RWPE2 (cell line): ENCODE results near the gene SENP7.

Experiments used
- ATAC-seq: fragments of 200-7000 bp; cut with Tn5 transposase; 3 replicates; pipeline ENCODE4 v1.9.1; 2021; ENCODE audit warnings: low read depth
- DNase-seq: peaks from one replicate; pipeline ENCODE4 v3.0.0-alpha.2; 2020; ENCODE audit warnings: low spot score
- H3K27ac ChIP-seq: fragments of 450-650 bp; 2 replicates; pipeline ENCODE4 v1.5.1; 2017; ENCODE audit warnings: mild to moderate bottlenecking; ENCODE audit not compliant: poor library complexity, severe bottlenecking
- H3K27me3 ChIP-seq: fragments of 250-450 bp; sonication (Bioruptor Pico); 2 replicates; pipeline ENCODE4 v1.5.1; 2021; ENCODE audit warnings: mild to moderate bottlenecking, moderate library complexity; ENCODE audit not compliant: insufficient read depth, poor library complexity, severe bottlenecking
- H3K36me3 ChIP-seq: fragments of 250-450 bp; sonication (Bioruptor Pico); 2 replicates; pipeline ENCODE4 v1.5.1; 2020; ENCODE audit warnings: low read depth, mild to moderate bottlenecking, moderate library complexity
- H3K4me1 ChIP-seq: fragments of 250-450 bp; sonication (Bioruptor Pico); 2 replicates; pipeline ENCODE4 v1.5.1; 2021; ENCODE audit warnings: mild to moderate bottlenecking, moderate library complexity; ENCODE audit not compliant: insufficient read depth, poor library complexity, severe bottlenecking
- H3K4me3 ChIP-seq: fragments of 250-450 bp; sonication (Bioruptor Pico); 2 replicates; pipeline ENCODE4 v1.5.1; 2021; ENCODE audit warnings: mild to moderate bottlenecking, moderate library complexity; ENCODE audit not compliant: severe bottlenecking
- H3K9me3 ChIP-seq: fragments of 250-450 bp; sonication (Bioruptor Pico); 2 replicates; pipeline ENCODE4 v1.5.1; 2021; ENCODE audit warnings: mild to moderate bottlenecking, moderate library complexity; ENCODE audit not compliant: severe bottlenecking
- TF ChIP-seq, protein P1 (sequence below): fragments of 450-650 bp; IDR thresholded peaks from one replicate; pipeline ENCODE4 v1.5.1; 2017; ENCODE audit warnings: mild to moderate bottlenecking, moderate library complexity; ENCODE audit not compliant: poor library complexity, severe bottlenecking

SENP7 gene

DNA sequence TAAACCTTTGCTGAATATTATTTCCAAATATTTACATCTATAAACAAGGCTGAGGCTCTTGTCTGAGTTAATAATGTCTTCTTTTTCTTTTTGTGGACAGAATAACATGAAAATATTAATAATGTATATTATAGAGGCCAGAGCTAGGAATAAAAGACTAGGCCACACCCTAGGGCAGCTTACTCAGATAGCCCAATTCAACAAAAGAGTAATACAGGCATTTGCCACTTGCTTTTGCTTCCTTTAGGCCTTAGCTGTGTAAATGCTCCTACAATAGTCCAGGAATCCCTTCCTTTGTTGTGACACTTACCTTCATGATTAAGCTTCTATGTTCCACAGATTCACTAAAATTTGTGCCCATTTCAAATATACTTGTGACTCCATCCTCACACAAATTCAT, 209.2 kb downstream of the SENP7 start:
- H3K27ac ChIP-seq = no peak overlapping the region
- no peak for ATAC-seq
- TF ChIP-seq, protein P1, sequence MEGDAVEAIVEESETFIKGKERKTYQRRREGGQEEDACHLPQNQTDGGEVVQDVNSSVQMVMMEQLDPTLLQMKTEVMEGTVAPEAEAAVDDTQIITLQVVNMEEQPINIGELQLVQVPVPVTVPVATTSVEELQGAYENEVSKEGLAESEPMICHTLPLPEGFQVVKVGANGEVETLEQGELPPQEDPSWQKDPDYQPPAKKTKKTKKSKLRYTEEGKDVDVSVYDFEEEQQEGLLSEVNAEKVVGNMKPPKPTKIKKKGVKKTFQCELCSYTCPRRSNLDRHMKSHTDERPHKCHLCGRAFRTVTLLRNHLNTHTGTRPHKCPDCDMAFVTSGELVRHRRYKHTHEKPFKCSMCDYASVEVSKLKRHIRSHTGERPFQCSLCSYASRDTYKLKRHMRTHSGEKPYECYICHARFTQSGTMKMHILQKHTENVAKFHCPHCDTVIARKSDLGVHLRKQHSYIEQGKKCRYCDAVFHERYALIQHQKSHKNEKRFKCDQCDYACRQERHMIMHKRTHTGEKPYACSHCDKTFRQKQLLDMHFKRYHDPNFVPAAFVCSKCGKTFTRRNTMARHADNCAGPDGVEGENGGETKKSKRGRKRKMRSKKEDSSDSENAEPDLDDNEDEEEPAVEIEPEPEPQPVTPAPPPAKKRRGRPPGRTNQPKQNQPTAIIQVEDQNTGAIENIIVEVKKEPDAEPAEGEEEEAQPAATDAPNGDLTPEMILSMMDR = no peak

DNA sequence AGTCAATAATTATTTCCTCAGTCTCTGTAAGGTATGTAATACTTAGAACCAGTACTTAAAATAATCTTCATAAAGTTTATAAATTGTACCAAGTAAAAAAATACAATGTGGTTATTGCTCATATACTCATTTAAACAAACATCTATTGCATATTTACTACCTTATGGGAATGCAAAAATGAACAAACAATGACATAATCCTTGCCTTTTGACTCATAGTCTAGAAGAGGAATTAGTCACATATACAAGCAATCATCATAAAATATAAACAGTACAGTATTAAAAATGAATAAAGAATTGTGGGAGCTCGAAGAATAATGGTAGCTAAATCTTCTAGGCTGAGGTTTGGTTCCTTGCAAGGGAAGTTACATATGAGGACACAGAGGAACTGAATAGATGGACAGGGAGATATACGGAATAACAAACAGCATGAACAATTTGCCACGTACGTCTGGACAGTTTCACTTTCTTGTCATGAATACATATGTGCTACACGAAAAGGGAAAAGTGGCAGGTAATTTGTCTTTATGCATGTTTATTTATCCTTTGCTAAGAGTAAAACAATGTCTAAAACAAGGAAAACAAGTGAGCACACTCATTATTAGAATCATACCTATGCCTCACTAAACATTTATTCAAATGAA, 209.8 kb downstream of the SENP7 start:
- no peaks in the 10 kb centered on the region for H3K27me3 ChIP-seq
- no peak overlapping the region for H3K4me3 ChIP-seq
- peak; percentile 61; the same call in 2 of the 3 replicates for ATAC-seq
- no peaks in the 10 kb centered on the region for H3K36me3 ChIP-seq
- no peak overlapping the region for H3K27ac ChIP-seq
- DNase-seq = no peak
- H3K9me3 ChIP-seq = no peaks in the 10 kb centered on the region
- H3K4me1 ChIP-seq = peaks cover 4% of the 10 kb centered on the region
- TF ChIP-seq, protein P1 = no peak

More for the DNA sequence above, 209.2 kb downstream of the SENP7 start:
- no peak overlapping the region for H3K4me3 ChIP-seq
- H3K36me3 ChIP-seq = no peaks in the 10 kb centered on the region
- H3K4me1 ChIP-seq = peaks cover 4% of the 10 kb centered on the region
- DNase-seq = no peak
- peaks cover 2% of the 10 kb centered on the region for H3K9me3 ChIP-seq
- no peaks in the 10 kb centered on the region for H3K27me3 ChIP-seq

DNA sequence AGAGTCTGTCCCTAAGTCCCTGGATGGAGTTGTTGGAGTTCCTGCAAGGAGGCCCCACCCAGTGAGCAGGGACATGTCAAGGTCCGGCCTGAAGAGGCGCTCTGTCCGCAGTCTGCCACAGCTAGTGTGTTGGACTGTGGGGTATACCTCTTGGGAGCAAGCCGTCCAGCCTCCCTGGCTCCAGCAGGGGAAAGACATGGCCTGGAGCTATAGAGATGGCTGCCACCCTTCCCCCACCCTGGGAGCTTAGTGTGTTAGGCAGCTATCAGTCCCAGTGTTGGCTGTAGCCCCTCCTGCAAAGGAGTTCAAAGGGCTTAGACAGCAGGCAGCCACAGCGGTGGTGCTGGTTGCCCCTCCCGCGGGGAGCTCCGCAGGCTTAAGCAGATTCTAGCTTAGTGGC, 212.9 kb downstream of the SENP7 start:
- Histone ChIP-seq H3K27me3 (no peaks in the 10 kb centered on the region), H3K4me1 (peaks cover 4% of the 10 kb centered on the region), H3K9me3 (no peaks in the 10 kb centered on the region), H3K36me3 (no peaks in the 10 kb centered on the region), H3K27ac (no peak overlapping the region), H3K4me3 (no peak overlapping the region)
- DNase-seq = no peak
- ATAC-seq = no peak
- TF ChIP-seq, protein P1 = no peak

DNA sequence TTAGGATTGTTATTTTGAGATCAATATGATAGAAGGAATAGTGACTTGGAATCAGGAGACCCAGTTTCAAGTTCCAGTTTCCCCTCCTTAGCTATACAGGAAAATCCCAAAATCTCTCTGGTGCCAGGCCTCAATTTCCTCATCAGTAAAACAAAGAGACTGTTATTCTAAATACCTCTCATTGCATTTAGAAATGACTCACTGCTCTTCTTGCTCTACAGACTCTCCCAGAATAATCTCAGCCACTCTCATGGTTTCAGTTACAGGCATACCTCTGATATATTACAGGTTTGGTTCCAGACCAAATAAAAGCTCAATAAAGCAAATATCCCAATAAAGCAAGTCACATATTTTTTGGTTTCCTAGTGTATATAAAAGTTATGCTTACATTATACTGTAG, 221.0 kb downstream of the SENP7 start:
- no peak for ATAC-seq
- no peak overlapping the region for H3K27ac ChIP-seq
- no peak for DNase-seq
- H3K27me3 ChIP-seq = no peaks in the 10 kb centered on the region
- no peaks in the 10 kb centered on the region for H3K36me3 ChIP-seq
- no peaks in the 10 kb centered on the region for H3K4me1 ChIP-seq
- no peak overlapping the region for H3K4me3 ChIP-seq
- TF ChIP-seq, protein P1 = no peak
- no peaks in the 10 kb centered on the region for H3K9me3 ChIP-seq

DNA sequence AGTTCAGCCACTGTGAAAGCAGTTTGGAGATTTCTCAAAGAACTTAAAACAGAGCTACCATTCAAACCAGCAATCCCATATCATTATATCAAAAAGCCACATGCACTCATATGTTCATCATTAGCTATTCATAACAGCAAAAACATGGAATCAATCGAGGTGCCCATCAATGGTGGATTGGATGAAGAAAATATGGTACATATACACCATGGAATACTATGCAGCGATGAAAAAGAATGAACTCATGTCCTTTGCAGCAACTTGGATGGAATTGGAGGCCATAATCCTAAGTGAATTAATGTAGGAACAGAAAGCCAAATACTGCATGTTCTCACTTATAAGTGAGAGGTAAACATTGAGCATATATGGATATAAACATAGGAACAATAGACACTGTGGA, 224.7 kb downstream of the SENP7 start:
- DNase-seq = no peak
- no peaks in the 10 kb centered on the region for H3K9me3 ChIP-seq
- ATAC-seq = no peak
- H3K27me3 ChIP-seq = no peaks in the 10 kb centered on the region
- no peak overlapping the region for H3K4me3 ChIP-seq
- TF ChIP-seq, protein P1 = no peak
- no peaks in the 10 kb centered on the region for H3K4me1 ChIP-seq
- no peak overlapping the region for H3K27ac ChIP-seq
- H3K36me3 ChIP-seq = no peaks in the 10 kb centered on the region
